HG03097 (cell line): ENCODE results near the gene UBL5.

Source experiments
- ATAC-seq: cut with Tn5 transposase; IDR thresholded peaks from one replicate; pipeline ENCODE4 v1.9.1; 2021; ENCODE audit not compliant: unreplicated experiment, low FRiP score

Gene UBL5

DNA sequence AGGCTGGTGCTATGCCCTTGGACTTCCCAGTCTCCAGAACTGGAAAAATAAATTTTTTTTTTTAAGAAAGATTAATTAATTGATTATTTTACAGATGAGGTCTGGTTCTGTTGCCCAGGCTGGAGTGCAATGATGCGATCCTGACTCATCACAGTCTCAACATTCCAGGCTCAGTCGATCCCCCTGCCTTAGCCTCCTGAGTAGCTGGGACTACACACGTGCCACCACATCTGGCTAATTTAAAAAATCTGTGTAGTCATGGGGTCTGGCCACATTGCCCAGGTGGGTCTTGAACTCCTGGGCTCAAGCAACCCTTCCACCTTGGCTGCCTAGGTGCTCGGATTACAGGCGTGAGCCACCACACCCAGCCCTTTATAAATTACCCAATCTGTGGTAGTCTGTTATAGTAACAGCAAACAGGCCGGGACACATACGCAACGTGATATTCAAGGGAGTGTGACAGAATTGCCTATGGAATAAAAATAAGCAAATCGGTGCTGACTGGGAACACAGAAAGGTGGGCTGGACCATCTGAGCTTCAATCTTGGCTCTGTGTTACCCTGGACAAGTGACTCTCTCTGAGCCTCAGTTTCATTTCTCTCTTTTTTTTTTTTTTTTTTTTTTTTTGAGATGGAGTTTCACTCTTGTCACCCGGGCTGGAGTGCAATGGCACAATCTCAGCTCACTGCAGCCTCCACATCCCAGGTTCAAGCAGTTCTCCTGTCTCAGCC, 50.2 kb downstream of the UBL5 start:
- no peak for ATAC-seq

DNA sequence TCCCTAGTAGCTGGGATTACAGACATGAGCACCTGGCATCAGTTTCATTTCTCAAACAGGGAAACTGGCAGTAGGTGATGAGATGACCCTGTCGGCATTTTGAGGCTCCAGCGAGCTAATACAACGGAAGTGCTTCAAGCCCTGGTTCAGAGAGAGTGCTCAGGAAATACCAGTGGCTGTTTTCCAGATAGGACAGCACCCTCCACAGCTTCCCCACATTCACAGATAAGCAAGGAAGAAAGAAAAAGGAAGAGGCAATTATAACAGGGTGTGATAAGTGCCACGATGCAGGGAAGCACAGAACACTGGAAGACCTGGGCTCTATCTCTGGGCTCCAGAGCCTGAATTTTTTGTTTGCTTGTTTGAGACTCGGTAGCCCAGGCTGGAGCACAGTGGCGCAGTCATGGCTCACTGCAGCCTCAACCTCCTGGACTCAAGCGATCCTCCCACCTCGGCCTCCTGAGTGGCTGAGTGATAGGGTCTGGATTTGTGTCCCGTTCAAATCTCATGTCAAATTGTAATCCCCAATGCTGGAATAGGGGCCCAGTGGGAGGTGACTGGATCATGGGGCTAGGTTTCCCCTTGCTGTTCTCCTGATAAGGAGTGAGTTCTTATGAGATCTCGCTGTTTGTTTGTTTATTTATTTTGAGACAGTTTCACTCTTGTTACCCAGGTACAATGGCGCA, 50.9 kb downstream of the UBL5 start:
- no peak for ATAC-seq
